ENCODE results near the gene SPTBN5.
"Not testable (repeated sequence)": the region's sequence is repeated elsewhere in the genome, so short reads cannot be mapped to it uniquely, and the experiment has no call there.

The SPTBN5 gene

DNA sequence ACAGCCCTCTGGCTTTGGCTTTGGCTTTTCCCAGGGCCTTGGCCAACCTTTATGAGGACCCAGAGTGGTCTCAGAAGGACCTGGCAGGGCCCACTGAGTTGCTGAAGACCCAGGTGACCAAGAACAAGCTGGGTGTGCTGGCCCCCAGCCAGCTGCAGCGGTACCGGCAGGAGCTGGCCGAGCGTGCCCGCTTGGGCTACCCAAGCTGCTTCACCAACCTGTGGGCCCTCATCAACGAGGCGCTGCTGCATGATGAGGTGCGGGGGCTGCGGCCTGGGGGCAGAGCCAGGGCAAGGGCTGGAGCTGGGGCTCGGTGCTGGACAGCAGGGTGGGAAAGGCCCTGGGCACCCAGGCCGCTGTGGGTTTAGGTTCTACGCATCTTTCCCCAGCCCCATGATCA lies 49.0 kb downstream of the SPTBN5 start:
- no peak for DNase-seq (ENCODE audit: low spot score)

DNA sequence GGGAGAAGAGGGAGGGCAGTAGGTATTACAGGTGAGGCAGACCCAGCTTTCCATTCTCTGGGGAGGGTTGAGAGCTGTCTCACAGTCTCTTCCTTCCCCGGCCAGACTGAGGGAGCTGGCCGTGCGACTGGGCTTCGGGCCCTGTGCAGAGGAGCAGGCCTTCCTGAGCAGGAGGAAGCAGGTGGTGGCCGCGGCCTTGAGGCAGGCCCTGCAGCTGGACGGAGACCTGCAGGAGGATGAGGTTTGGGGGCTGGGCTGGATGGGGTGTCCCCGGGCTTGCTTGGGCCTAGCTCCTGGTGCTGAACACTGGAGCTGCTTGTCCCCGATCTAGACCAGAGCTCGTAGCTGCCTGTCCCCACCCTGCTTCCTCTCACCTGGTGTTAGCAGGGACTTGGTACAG lies 50.3 kb downstream of the SPTBN5 start:
- DNase-seq (ENCODE audit: low spot score), result no peak

DNA sequence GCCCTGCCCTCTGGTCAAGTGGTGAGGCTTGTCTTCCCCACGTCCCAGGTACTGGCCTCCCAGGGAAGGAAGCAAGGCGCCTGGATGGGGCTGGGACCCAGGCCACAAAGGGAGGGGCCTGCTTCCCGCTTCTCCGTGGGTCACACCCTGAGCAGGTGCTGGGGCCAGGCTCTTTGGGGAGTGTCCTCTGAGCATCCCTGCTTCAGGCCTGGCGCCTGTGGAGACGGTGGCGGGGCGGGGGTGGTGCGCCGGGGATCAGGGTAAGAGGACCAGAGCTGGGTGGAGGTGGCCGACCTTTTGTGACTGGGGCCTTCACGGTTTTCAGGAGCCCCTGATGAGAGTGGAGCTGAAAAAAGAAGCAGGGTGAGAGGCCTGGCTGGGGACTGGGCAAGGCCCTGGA lies 51.6 kb downstream of the SPTBN5 start:
- DNase-seq (ENCODE audit: low spot score), result no peak

DNA sequence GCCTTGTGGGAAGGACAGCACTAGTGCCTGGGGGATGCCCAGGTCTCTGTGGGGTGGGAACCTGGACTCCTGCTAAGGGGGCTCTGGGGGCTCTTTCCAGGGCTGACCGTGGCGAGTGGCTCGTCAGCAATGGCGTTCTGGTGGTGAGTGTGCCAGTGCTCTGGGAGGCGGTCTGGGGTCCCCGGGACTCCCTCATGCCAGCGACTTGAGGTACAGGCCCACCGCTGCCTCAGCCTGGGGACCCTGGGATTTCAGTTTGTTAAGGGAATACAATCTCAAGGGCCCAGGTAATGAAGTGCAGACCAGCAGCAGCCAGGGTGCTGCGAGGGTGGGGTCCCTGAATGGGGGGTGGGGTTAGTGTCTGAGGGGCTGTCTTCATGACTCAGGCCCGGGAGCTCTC lies 52.7 kb downstream of the SPTBN5 start:
- no peak for DNase-seq (ENCODE audit: low spot score)

DNA sequence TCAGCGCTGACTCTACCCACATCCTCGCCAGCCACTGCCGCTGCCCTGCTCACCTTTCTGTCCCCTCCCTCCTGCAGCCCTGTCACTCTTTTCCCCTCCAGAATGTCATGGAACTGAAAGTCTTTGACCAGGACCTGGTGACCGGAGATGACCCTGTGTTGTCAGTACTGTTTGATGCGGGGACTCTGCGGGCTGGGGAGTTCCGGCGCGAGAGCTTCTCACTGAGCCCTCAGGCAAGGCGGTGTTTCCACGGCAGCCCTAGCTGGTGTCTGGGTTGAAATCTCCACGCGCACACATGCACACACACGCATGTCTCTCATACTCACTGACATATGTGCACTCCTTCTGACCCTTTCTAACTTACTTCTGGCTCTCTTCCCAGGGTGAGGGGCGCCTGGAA lies 53.2 kb downstream of the SPTBN5 start:
- DNase-seq (ENCODE audit: low spot score), result no peak

DNA sequence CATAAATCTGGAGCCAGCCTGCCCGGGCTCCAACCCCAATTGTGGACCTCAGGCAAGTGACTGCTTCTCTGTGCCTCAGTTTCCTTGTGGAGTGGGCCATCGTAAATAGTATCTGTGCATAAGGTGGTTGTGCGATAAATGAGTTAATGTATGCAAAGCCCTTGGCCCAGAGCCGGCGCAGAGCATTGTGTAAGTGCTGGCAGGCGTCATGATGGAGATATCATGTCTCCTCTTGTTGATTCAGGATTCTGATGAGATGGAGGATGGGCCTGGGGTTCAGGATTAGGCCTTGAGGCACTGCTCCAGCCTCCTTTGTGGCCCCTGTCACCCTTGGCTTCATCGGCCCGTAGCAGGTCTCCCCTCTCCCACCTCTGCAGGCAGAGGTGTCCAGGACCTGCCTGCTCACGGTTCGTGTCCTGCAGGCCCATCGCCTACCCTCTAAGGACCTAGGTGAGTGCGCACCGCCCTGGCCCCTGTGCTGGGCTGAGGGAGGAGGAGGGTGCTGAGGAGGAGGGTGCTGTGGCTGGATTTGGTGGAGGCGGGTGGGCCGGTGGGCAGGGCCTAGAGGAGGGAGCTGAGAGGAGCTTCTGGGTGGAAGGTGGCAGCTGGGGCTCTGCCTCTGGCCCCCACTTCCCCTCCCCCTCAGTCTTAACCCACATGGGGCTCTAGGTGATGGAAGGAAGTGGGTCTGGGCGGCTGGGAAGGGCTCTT lies 53.9 kb downstream of the SPTBN5 start:
- no peak for DNase-seq (ENCODE audit: low spot score)

DNA sequence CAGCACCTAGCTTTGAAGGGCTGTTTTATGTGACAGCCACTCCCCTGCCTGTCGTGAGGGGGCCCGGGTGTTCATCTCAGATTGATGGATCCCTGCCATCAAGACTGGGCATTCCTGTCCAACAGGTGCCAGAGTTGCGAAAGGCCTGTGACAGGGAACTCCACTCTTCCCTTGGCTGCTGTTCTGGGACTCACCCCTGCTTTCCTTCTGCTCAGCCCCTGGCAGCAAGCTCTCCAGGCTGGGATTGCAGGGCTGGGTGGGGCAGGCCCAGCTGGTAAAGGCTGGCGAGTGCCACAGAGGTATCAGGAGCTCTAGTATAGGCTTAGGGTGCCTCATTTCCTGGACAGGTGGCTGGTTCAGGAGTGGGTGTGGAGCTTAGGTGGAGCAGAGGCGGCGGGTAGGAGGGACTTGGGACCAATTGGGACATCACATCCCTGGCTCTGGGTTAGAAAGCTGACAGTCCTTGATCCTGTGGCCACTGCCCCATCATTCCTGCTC lies 55.4 kb downstream of the SPTBN5 start, which contains the start of gene PLA2G4B:
PLA2G4B (plus strand) TSS at position 448 of the 498 bp plus-strand sequence. CDS start 67 bp downstream, outside the sequence.
- DNase-seq (ENCODE audit: low spot score), result no peak

DNA sequence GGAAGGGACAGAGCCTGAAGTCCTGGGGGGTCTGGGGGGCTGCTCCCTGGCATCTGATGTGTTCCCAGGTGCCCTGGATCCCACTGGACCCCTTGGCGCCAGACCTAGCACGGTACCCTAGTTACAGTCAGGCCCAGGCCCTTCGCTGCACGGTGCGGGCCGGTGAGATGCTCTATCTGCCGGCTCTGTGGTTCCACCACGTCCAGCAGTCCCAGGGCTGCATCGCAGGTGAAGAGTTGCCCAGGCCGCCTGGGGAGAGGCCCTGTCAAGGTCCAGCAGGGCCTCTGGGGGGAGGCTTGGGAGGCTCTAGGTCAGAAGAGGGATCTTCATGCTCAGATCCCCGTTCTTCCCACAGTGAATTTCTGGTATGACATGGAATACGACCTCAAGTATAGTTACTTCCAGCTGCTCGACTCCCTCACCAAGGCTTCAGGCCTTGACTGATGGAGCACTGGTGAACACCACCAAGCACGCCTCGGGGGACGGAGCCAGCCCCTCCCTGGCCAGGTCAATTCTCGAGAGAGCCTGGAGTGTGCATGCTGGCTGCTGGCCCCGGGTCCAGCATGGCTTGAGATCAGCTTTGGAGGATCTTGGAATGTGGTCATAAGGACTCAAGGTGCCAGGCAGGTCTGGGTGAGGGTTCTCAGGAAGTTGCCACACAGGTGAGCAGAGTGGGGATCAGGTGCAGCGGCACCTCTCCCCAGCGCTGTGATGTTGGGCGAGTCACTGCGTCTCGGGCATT lies 57.0 kb downstream of the SPTBN5 start:
- DNase-seq (ENCODE audit: low spot score), result no peak

DNA sequence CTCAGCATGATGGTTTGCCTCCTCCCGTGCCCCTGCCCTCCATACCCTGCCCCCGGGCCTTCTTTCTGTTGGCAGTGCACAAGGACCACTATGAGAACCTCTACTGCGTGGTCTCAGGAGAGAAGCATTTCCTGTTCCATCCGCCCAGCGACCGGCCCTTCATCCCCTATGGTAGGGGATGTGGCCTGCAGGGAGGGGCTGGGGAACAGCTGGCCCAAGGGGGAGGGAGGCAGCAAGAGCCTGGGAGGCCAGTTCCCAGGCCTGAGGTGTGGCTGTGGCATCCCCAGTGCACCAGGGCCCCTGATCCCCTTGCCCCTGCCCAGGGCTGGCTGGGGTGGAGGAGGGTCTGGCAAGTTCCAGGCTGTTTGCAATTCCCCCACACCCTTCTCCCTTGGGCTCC lies 57.8 kb downstream of the SPTBN5 start:
- no peak for DNase-seq (ENCODE audit: low spot score)

DNA sequence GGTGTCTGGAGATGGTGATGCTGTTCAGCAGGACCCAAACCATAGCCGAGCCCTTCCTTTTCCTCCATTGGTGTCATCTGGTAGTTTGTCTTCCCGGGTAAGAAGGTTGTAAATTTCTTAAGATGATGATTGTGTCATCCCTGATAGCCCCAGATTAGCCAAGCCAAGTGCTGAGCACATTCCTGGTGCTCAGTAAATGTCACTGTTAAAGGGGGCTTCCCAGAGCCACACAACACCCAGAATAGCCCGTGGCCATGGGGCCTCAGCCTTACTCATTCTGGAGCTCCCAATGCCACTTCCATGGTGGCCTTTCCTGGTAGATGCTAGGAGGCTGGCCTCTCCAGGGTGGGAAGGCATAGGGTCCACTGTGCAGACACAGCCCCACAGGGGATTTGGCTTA lies 59.8 kb downstream of the SPTBN5 start:
- no peak for DNase-seq (ENCODE audit: low spot score)

DNA sequence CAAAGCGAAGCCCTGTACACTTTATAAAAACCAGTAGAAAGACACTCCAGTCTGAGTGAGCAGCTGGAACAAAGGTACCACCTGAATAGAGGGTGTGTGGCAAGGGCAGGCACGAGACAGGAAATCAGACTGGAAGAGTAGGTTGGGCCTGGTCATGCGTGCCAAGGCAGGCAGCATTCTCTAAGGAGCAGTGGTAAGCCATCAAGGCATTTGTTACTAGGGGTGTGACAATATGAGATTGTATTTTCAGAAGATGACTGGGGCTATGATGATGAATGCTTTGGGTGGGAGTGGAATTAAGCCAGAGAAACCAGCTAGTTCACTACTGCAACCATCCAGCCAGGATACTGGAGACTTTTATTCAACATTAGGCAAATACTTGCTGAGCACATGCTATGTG lies 61.0 kb downstream of the SPTBN5 start:
- DNase-seq (ENCODE audit: low spot score), result no peak

DNA sequence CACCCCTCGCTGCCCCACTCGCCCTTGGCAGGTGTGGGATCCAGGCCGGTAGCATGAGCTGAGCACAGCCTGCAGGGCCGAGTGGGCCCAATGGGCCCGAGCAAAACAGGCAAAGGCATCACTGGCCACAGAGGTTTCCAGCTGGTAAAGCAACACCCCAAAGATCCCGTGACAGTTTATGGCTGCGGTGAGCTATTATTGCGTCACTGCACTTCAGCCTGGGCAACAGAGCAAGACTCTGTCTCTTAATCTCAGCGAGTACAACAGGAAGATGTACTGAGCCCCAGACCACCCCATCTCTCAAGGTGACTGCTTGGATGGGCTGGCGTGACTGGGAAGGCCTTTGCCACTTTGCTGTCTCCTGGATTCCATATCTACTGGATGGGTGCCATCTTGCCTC lies 61.6 kb downstream of the SPTBN5 start:
- no peak for DNase-seq (ENCODE audit: low spot score)

DNA sequence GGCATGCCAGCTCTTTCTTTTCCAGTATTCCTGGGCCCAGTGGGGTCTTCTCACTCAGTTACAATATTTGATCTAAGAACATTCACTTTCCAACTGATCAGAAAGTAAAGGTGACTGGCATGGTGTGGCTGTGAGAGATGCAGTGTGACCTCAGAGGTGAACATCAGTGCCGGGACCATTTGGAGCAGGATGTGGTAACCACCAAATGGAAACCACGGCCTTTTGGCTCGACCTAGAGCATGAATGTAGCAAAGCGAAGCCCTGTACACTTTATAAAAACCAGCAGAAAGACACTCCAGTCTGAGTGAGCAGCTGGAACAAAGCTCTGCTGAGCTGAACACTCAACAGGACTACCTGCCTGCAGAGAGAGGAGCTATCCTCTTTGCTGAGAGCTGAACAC lies 62.6 kb downstream of the SPTBN5 start:
- not testable (repeated sequence) for DNase-seq (ENCODE audit: low spot score)

DNA sequence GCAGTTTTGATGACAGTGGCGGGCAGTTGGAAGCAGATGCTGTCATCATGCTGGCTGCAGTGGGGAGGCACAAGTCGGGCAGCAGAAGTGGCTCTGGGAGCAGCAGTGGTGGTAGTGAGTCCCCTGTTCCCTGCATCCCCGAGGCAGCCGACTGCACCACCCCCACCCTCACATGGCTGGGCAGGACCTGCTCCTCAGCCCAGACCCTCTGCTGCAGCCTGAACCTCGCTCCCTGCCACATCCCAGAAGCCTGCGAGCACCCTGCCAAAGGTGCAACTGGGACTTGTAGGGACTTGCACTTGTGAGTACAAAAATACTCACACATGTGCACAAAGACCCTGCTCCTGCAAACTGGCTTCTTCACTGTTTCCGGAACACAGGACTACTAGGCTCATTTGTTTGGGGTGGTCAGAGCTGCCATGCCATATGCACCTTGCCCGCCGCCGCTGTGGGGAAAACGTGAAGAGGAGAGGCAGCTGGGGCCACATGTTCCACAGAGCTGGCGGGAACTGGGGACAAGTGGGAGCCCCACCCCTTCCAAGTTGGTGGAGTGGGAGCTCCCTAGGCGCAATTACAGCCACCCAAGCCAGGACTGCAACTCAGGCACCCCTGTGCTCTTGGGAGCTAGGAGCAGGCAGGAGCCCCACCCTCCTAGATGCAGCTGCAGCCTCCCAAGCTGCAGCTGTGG lies 63.8 kb downstream of the SPTBN5 start:
- no peak for DNase-seq (ENCODE audit: low spot score)

DNA sequence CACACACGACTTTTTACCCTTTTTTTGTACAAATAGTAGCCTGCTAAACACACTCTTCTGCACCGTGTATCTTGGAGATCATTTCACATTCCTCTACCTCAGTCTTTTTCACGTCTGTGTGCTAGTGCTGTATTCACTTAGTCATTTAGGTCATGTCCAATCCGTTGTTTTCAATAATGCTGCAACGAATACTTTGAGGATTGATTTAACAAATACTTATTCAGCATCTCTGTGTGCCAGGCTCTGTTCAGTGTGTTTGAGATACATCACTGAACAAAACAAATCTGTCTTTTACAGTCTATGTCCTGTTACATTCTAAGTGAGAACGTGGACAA lies 65.1 kb downstream of the SPTBN5 start:
- no peak for DNase-seq (ENCODE audit: low spot score)

DNA sequence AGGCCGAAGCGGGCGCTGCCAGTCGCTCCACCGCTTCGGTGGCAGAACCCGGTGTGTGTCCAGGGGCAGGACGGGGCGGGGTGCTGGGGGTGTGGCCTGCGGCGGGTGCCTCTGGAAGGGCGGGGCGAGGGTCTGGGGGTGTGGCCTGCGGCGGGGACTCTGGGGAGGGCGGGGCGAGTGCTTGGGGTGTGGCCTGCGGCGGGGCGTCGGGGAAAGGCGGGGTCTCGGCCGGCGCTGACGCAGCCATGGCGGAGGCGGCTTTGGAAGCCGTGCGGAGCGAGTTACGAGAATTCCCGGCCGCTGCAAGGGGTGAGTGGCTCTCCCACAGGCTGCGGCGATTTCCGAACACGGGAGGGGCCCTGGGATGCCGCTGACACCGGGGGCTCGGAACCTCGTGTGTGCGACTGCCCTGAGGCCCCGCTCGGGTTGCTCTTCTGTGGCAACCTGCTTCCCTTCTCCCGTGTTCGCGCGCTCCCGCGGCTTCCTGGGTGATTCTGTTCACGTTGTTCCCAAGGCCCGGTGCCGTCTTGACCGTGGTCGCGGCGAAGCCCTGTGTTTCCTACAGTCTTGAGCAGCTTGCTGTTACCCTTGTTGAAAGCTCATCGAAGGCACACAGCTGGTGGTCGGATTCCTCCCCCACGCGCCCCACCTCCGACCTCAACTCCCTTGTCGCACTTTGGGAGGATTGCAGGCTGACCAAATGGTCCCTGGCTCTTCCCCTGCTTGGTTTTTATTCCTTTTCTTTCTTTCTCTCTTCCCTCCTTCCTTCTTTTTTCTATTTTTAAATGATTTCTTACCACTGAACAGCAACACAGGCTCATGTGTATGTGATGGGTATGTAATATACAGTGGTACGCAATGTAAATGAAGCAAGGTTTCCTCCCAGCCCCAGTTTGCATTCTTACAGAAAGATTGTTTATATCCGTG lies 65.7 kb downstream of the SPTBN5 start, which contains the start of gene JMJD7:
JMJD7 (plus strand) TSS at position 213 of the 927 bp plus-strand sequence; CDS start at position 246, 33 bp downstream.
- DNase-seq (ENCODE audit: low spot score), result peak; percentile 98

DNA sequence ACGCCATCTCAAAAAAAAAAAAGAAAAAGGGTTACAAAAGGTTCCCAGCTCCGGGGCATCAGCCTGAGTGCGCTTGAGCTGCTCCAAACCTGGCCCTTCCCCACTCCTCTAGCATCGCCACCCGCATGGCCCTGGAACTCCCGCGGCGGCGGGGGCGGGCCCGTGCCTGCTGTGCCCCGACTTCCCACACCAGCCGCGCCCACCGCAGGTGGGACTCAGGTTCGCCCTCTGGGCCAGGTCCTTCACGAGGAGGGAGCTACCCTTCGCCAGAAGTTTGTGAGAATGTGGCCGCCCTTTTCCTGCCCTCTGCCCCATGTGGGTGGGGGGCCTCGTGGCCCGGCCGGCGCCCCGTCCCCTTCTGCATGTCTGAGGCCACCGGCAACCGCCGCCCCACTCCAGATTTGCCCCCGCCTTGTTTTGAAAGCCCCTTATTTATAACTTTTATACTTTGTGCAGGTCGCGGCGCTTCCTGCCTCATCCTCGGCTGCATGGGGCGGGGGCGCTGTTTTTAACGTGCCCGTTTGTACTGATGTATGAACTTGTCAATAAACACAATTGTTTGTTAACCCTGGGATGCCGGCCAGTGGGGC lies 66.5 kb downstream of the SPTBN5 start:
- peak; percentile 59 for DNase-seq (ENCODE audit: low spot score)

DNA sequence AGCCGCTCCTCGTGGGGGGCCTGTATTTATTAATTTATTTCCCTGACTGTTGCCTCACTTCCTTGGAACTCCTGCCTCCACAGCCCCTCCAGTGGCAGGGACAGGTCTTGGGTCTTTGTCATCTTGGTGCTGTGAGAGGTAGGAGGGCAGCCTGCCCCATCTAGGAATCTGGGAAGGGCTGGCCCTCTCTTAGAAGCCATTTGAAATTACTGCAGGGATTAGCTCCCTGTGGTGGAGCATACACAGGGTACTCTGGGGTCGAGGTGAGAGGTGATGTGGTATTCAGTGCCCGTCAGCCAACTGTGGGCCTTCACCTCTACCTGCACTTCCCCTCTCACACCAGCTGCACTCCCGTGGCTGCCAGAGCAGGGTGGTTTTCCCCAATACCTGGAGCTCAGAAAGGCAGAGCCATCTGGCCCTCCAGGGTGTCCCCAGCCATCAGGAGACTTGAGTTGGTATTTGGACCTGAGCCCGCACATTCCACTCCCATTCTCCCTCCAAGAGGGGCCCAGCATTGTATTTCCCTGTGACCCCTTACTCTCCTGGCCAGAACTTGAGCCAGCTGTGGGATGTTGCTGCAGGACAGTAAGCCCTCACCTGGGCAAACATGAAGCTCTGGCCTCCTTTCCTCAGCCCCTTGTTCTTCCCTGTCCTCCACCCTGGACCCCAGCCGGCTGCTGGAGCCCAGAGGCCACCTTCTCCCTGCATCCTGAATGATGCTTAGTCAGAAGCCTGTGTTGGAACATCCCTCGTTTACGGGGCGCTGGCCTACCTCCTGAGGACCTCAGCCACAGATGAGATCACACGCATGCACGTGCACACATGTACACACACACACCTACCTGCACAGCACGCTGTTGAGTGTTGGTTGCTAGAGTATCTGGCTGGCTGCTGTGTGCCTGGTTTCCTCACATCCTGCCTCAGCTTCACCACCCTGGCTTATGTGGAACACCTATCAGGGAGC lies 68.0 kb downstream of the SPTBN5 start:
- DNase-seq (ENCODE audit: low spot score), result no peak

DNA sequence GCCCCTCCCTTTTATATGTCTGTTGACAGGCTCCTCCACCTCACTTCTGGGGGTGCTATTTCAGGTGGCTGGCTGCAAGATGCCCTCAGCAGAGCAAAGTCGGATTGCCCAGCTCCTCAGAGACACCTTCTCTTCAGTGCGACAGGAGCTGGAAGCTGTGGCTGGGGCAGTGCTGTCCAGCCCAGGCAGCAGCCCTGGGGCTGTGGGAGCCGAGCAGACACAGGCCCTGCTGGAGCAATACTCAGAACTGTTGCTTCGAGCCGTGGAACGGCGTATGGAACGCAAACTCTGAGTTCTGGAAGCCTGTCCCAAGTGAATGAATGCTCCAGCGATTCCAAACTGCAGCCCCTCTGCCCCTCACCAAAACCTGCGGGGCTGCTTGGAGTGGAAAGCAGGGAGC lies 68.7 kb downstream of the SPTBN5 start:
- DNase-seq (ENCODE audit: low spot score), result no peak

DNA sequence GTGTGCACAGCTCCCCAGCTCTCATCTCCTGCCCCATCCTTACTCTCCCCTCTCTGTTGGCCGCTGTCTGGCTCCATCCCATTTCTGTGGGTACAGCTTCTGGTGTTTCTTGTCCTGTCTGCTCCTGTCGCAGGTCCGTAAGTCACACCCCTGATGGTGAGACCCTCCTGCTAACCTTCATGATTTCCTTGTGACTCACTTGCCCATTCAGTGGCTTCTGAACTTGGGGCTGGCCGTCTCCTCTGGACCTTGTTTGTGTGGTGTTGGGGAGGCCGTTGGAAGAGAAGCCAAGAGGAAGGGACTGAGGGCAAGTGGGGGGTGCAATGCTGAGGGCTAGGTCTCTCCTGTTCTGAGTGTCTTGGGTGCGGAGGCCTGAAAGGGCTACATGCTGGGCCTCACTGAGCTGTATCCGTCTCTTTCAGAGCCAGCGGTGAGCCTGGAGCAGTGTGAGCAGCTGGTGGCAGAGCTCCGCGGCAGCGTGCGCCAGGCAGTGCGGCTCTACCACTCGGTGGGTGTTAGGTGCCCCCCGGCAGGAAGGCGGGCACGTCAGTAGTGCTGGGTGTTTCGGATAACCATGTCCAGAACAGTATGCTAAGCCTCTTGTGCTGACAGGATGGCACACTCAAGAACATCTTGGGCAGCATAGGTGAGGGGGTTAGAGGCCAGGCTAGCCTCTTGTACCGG lies 69.6 kb downstream of the SPTBN5 start:
- DNase-seq (ENCODE audit: low spot score), result no peak
